Measurements from ENCODE around the gene SLC16A3.

The SLC16A3 gene

GRCh38 chr17:82269882-82270500 lies 41.1 kb downstream of the SLC16A3 start:
- no peak for DNase-seq

GRCh38 chr17:82270651-82271050 lies 41.8 kb downstream of the SLC16A3 start:
- no peak for DNase-seq

- no peak for DNase-seq
Measured at GRCh38 chr17:82271401-82271800, 42.6 kb downstream of the SLC16A3 start.

- DNase-seq = no peak
Measured at GRCh38 chr17:82272495-82273326, 43.9 kb downstream of the SLC16A3 start.

GRCh38 chr17:82273327-82274133 lies 44.7 kb downstream of the SLC16A3 start, which contains the start of gene CSNK1D:
CSNK1D (minus strand) TSS chr17:82273700; CDS start chr17:82273381, 319 bp downstream.
- DNase-seq = peak; percentile 43

- DNase-seq = no peak
Measured at GRCh38 chr17:82274134-82275020, 45.5 kb downstream of the SLC16A3 start.

- no peak for DNase-seq
Measured at GRCh38 chr17:82275326-82275725, 46.5 kb downstream of the SLC16A3 start.

- no peak for DNase-seq
Measured at GRCh38 chr17:82276938-82277337, 48.1 kb downstream of the SLC16A3 start.

GRCh38 chr17:82277851-82278250 lies 49.0 kb downstream of the SLC16A3 start:
- no peak for DNase-seq

GRCh38 chr17:82278308-82278707 lies 49.5 kb downstream of the SLC16A3 start:
- no peak for DNase-seq

- peak; percentile 71 for DNase-seq
Measured at GRCh38 chr17:82278786-82279391, 50.0 kb downstream of the SLC16A3 start.

- no peak for DNase-seq
Measured at GRCh38 chr17:82280537-82280936, 51.7 kb downstream of the SLC16A3 start.

GRCh38 chr17:82281076-82281475 lies 52.2 kb downstream of the SLC16A3 start:
- no peak for DNase-seq

- DNase-seq = no peak
Measured at GRCh38 chr17:82281502-82282238, 52.8 kb downstream of the SLC16A3 start.

- DNase-seq = no peak
Measured at GRCh38 chr17:82282239-82283207, 53.7 kb downstream of the SLC16A3 start.

- peak; percentile 24 for DNase-seq
Measured at GRCh38 chr17:82283208-82283749, 54.4 kb downstream of the SLC16A3 start.

GRCh38 chr17:82285141-82285540 lies 56.3 kb downstream of the SLC16A3 start:
- DNase-seq = no peak

GRCh38 chr17:82287013-82287867 lies 58.4 kb downstream of the SLC16A3 start:
- DNase-seq = no peak

Data from NCI-H1417 treated with DMSO at 0.1 percent for 48 hours (cell line).